ENCODE results near the gene MRE11. TPM values are rescaled to one million over a fixed set of nuclear protein-coding genes. Genes with fewer than 3 reads are reported as not detected.

Gene MRE11
- polyA plus RNA-seq, 2 of the 4 experiments (the other 2 are of a cell fraction), result 19.2 to 28.4 TPM

DNA sequence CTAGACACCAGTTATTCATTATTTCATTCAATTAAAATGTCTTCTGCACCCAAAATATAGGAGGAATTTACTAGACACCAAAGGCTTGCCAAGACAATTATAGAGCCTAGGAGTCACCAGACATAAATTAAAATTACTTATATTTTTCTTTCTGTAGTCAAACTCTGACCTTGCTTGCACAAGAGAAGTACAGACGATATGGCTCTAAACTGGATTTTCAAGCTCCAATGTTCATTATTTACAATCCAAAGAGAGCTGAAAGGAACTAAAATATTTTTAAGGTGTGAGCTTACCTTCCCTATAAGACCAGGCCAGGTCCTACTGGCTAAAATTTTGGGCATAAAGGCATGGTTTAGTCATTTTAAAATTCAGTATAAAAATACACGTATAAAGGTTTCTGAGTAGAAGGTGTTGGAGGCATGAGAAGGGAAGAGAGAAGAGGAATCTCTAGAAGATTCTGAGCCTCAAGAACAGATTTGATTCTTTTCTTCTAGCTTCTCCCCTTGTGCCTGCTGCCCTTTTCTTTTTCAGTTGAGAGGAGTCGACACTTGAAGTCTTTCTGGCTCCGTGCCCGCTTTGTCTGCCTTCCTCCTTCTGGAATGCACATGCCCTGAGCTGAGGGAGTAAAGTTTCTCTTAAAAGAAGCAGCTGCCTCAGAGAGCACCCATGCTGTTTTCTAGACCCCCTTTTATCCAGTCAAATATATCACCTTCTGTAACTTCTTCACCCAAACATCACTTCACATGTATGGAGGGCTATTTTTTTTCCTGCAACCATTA lies 32.1 kb upstream of the MRE11 start (continued):
- TF ChIP-seq, protein P1, sequence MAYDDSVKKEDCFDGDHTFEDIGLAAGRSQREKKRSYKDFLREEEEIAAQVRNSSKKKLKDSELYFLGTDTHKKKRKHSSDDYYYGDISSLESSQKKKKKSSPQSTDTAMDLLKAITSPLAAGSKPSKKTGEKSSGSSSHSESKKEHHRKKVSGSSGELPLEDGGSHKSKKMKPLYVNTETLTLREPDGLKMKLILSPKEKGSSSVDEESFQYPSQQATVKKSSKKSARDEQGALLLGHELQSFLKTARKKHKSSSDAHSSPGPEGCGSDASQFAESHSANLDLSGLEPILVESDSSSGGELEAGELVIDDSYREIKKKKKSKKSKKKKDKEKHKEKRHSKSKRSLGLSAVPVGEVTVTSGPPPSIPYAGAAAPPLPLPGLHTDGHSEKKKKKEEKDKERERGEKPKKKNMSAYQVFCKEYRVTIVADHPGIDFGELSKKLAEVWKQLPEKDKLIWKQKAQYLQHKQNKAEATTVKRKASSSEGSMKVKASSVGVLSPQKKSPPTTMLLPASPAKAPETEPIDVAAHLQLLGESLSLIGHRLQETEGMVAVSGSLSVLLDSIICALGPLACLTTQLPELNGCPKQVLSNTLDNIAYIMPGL (CRISPR knock-in tag; IDR thresholded peaks at IDR 0.05; ENCODE audit: borderline replicate concordance), result no peak
- TF ChIP-seq MAZ (IDR thresholded peaks at IDR 0.05; ENCODE audit: borderline replicate concordance, low read depth, low read length) (no peak), RNF2 (IDR thresholded peaks at IDR 0.05; ENCODE audit: borderline replicate concordance, low read depth) (no peak), NR3C1 (IDR thresholded peaks at IDR 0.05) (no peak), FOXS1 (CRISPR knock-in tag; IDR thresholded peaks at IDR 0.05) (no peak), EHF (CRISPR knock-in tag; IDR thresholded peaks at IDR 0.05) (no peak), EP300 (IDR thresholded peaks at IDR 0.05) (no peak), EHMT2 (IDR thresholded peaks at IDR 0.05; ENCODE audit: low read depth) (no peak)

- ATAC-seq (no peak), FAIRE-seq (no peak), DNase-seq (ENCODE audit: low read depth in 1 of 2, low spot score in 1 of 2) (no peak)
- no peaks in the 10 kb centered on the region for H3K4me1 ChIP-seq
- no peak overlapping the region for H3K4me2 ChIP-seq
- ChIA-PET POLR2A (no interaction called here), CTCF (interaction anchor here (0.7 kb wide), 1 partner anchor 605 kb away, joined by 3 read pairs; no protein-coding TSS in a partner anchor)
- no peak for TF ChIP-seq FOSL2 (IDR thresholded peaks at IDR 0.05)
- no peak for TF ChIP-seq FOSL2 (CRISPR knock-in tag; IDR thresholded peaks at IDR 0.05)
- no peak for TF ChIP-seq PHF8 (IDR thresholded peaks at IDR 0.05; ENCODE audit: borderline replicate concordance, low read depth)
- no peak for TF ChIP-seq EHF (CRISPR knock-in tag; IDR thresholded peaks at IDR 0.05)
- no peak for TF ChIP-seq RCOR1 (IDR thresholded peaks at IDR 0.05; ENCODE audit: low read depth, low read length)
- no peak for TF ChIP-seq E2F6 (IDR thresholded peaks at IDR 0.05; ENCODE audit: borderline replicate concordance, low read depth)
- TF ChIP-seq, protein P1 (CRISPR knock-in tag; IDR thresholded peaks at IDR 0.05; ENCODE audit: borderline replicate concordance), result no peak
- no peak for TF ChIP-seq GATA3 (IDR thresholded peaks at IDR 0.05; ENCODE audit: borderline replicate concordance)
- TF ChIP-seq BHLHE40 (IDR thresholded peaks at IDR 0.05; ENCODE audit: low read depth, low read length), result no peak
- no peak for TF ChIP-seq MAFK (IDR thresholded peaks at IDR 0.05; ENCODE audit: partially characterized antibody)
- no peak for TF ChIP-seq ZC3H11A (IDR thresholded peaks at IDR 0.05)
- no peak for TF ChIP-seq USF2 (IDR thresholded peaks at IDR 0.05)
- TF ChIP-seq CBX8 (IDR thresholded peaks at IDR 0.05), result no peak
- TF ChIP-seq, protein P2, sequence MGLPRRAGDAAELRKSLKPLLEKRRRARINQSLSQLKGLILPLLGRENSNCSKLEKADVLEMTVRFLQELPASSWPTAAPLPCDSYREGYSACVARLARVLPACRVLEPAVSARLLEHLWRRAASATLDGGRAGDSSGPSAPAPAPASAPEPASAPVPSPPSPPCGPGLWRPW (IDR thresholded peaks at IDR 0.05), result no peak
- no peak for TF ChIP-seq FOSB (CRISPR knock-in tag; IDR thresholded peaks at IDR 0.05)
- TF ChIP-seq HOXA7 (CRISPR knock-in tag; IDR thresholded peaks at IDR 0.05), result no peak
- TF ChIP-seq POLR2AphosphoS2 (conservative IDR thresholded peaks at IDR 0.05; ENCODE audit: low read length), result no peak
- no peak for TF ChIP-seq NR3C1 (IDR thresholded peaks at IDR 0.05)
- no peak for TF ChIP-seq TFCP2L1 (CRISPR knock-in tag; IDR thresholded peaks at IDR 0.05)
- TF ChIP-seq CTCF (IDR thresholded peaks at IDR 0.05), result no peak
- no peak for TF ChIP-seq JUNB (IDR thresholded peaks at IDR 0.05)
- H3K4me3 ChIP-seq, result no peak overlapping the region
- WGBS (ENCODE audit: missing lambda C conversion rate), result 69% methylated on average over 1 of the region's 1 CpG
- no peaks in the 10 kb centered on the region for H3K9me3 ChIP-seq
- no peak overlapping the region for H3K27ac ChIP-seq
Observed at GRCh38 chr11:94524341-94524740, 30.7 kb upstream of the MRE11 start.

All from A549 (cell line).